HG02610 (cell line): Measurements from ENCODE around the gene PLA2G5.
"Not testable (repeated sequence)": the region's sequence is repeated elsewhere in the genome, so short reads cannot be mapped to it uniquely, and the experiment has no call there.

Experiments used
- ATAC-seq: cut with Tn5 transposase; IDR thresholded peaks from one replicate; pipeline ENCODE4 v1.9.1; 2021; ENCODE audit warnings: mild to moderate bottlenecking, moderate library complexity; ENCODE audit not compliant: unreplicated experiment

Gene PLA2G5

DNA sequence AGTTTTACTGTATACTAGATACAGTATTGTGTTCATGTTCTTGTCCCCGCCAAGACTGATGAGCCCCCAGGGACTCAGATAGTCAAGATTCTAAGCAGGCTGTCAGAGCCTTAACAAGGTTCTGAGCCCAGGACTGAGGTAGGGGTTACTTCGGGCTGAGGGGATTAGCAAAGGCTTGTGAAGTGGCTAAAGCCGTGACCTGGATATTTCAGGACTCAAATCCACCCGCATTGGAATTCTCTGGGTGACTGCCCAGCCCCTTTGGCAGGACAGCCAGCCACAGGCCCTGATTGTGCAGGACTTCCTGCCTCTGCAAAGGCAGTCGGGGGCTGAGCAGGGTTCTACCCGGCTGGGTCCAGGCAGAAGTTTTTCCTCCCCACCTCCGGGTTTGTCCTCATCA, at the start of gene PLA2G5:
PLA2G5 (plus strand) TSS at position 321 of the 400 bp plus-strand sequence. CDS start 14,637 bp downstream, outside the sequence.
- ATAC-seq, result no peak

- no peak for ATAC-seq
These were observed 41.9 kb upstream of the PLA2G5 start for GRCh38 chr1:20028125-20028524.

GRCh38 chr1:20028726-20029125, 41.3 kb upstream of the PLA2G5 start:
- no peak for ATAC-seq

DNA sequence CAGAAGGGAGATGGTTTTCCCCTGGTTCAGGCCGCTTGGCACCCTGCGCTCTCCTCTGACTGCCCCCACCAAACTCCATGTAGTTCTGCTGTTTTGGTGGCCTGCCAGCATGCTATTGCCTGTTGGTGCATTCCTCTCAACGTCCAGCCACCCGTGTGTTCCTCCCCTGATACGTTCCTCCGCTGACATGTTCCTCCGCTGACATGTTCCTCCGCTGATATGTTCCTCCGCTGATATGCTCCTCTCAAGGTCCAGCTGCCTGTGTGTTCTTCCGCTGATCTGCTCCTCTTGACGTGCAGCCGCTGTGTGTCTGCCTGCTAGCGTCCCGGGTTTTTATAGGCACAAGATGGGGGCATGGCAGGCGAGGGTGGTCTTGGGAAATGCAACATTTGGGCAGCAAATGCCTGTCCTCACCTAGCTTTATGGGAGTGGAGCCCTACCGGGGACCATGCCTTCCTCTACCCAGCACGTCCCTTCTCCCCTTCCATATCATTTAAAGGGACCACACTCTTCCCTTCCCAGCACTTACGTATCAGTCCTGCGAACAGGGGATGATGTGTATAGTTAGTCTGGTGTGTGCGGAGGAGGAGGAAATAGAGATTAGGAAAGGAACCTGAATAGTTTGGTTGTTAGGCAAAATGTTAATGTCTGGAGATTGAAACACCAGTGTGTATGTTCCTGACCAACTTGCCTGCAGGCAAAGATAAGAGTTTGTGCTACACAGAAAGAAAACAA, 40.6 kb upstream of the PLA2G5 start:
- ATAC-seq, result no peak

DNA sequence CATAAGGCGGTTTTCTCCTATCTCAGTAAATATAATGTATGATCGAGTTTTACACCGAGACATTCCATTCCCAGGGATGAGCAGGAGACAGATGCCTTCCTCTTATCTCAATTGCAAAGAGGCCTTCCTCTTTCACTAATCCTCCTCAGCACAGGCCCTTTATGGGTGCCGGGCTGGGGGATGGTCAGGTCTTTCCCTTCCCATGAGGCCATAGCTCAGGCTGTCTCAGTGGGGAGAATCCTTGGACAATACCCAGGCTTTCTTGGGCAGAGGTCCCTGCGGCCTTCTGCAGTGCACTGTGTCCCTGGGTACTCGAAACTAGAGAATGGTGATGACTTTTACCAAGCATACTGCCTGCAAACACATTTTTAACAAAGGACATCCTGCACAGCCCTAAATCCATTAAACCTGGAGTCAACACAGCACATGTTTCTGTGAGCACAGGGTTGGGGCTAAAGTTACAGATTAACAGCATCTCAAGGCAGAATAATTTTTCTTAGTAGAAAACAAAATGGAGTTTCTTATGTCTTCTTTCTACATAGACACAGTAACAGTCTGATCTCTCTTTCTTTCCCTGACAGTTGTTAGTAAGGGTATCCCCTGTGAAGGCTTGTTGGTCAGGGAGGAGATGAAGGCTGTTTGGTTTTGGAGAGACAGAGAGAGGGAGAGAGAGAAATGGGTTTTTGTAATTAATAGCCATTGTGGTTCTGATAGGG, 39.4 kb upstream of the PLA2G5 start:
- not testable (repeated sequence) for ATAC-seq

- no peak for ATAC-seq
These were observed 38.8 kb upstream of the PLA2G5 start for GRCh38 chr1:20031161-20031560.

GRCh38 chr1:20031836-20032235, 38.2 kb upstream of the PLA2G5 start:
- ATAC-seq, result no peak

- no peak for ATAC-seq
These were observed 37.6 kb upstream of the PLA2G5 start for GRCh38 chr1:20032425-20032824.

DNA sequence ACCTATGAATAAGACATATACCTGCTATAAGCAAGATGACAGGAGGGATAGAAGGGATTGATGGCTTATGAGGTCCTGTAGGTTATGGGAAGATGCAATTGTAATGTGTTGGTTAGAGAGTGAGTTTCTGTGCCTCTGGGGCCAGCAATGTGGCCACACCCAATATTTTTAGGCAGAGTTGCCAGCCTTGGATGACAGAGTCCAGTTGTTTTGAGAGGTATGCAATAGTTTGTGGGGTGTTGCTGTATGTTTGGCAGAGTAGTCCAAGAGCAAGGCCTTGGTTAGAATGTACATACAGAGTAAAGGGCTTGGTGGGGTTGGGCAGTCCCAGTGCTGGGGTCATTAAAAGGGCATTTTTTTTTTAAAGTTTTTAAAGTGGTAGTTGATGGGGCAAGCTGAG, 36.6 kb upstream of the PLA2G5 start:
- ATAC-seq, result no peak

DNA sequence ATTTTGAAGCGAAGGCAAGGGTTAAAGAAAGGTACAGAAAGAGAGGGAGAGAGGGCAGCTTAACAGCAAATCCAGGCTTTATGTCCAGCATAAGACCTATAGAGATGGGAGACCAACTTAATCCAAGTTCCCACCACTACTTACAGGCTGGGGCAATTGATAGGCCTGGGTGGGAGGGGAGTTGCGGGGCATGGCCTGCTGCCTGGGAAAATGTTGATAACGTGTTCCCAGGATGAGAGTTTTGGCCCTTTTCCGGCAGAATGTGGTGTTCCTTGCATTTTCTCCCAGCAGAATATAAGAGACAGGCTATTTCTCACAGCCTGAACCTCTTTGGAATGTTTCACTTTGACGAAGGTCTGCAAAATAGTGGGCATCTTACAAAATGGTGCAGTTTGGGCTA, 34.9 kb upstream of the PLA2G5 start:
- no peak for ATAC-seq

DNA sequence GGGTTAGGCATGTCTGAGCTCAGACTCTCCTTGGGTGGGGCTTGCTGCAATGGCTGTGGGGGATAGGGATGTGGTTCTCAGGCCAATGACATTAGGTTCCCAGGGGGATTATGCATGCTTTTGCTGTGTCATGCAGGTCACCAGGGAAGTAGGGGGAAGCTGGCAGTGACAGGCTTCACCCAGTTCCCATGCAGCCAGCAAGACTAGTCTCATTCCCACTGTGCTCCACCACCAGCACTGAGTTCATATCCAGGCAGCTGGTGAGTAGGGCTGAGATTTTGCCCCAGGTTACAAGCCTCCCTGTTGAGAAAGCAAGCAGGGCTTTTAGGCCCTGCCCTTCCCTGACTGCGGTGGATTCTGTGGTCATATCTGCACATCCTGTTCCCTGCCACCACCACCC, 32.1 kb upstream of the PLA2G5 start:
- ATAC-seq, result no peak

DNA sequence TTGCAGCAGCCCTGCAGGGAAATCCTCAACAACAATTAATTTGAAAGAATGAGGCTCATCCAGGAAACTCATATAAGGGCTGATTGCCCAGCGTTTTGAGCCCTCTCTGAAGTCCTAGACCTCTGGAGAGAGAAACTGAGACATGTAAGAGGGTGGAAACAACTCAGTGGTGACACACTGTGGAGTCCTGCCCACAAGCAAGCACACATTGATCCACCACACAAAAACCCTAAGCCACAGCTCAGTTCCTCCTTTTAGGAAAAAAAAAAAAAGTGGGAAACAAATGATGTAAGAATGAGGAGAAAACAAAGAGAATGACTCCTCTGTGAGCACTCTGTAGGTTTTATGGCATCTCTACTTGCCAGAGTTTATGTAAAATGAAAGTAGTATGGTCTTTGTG, 22.9 kb upstream of the PLA2G5 start:
- no peak for ATAC-seq

GRCh38 chr1:20048563-20048962, 21.4 kb upstream of the PLA2G5 start:
- no peak for ATAC-seq

DNA sequence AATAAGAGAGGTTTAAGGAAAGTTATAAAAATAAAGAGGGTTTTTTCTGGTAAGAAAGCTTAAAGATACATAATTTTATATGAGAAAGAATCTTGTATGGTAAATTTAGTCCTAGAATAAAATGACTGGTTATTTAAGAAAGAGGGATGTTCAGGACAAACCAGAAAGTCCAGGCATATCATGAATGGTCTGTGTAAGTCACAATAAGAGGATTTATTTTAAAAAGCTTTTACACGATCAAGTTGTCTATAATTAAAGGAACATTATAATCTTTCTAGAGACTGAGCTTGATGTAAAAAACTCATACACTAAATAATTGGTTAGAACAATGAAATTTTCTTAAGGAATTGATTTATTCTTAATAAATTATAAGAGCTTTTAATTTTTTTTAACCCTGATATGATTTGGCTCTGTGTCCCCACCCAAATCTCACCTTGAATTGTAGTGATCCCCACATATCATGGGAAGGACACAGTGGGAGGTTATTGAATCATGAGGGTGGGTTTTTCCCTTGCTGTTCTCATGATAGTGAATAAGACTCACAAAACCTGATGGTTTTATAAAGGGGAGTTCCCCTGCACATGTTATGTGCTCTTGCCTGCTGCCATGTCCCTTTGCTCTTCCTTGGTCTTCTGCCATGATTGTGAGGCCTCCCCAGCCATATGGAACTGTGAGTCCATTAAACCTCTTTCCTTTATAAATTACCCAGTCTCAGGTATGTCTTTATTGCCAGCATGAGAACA, 20.8 kb upstream of the PLA2G5 start:
- not testable (repeated sequence) for ATAC-seq

- ATAC-seq, result no peak
These were observed 18.7 kb upstream of the PLA2G5 start for GRCh38 chr1:20051218-20051829.

GRCh38 chr1:20052386-20052785, 17.6 kb upstream of the PLA2G5 start:
- no peak for ATAC-seq

- ATAC-seq, result no peak
These were observed 12.0 kb upstream of the PLA2G5 start for GRCh38 chr1:20057886-20058420.

- ATAC-seq, result no peak
These were observed 11.5 kb upstream of the PLA2G5 start for GRCh38 chr1:20058531-20058930.

GRCh38 chr1:20059847-20060246, 10.1 kb upstream of the PLA2G5 start:
- ATAC-seq, result no peak

- ATAC-seq, result not testable (repeated sequence)
These were observed 9.2 kb upstream of the PLA2G5 start for GRCh38 chr1:20060791-20061190.

GRCh38 chr1:20061866-20062265, 8.1 kb upstream of the PLA2G5 start:
- ATAC-seq, result no peak
